ENCODE results near the gene CARS2.
"Not testable (repeated sequence)": the region's sequence is repeated elsewhere in the genome, so short reads cannot be mapped to it uniquely, and the experiment has no call there.

Gene CARS2

GRCh38 chr13:110705826-110706569, at the start of gene CARS2:
Gene CARS2, minus strand, starts transcription at chr13:110706116. Its CDS starts 23 bp downstream, at chr13:110706093.
- in situ Hi-C loops (cut with MboI; ENCODE audit: low sequenced_read_pairs) = no loop called here

GRCh38 chr13:110748271-110748670, 42.4 kb upstream of the CARS2 start:
- in situ Hi-C loops (cut with MboI; ENCODE audit: low sequenced_read_pairs) = no loop called here

GRCh38 chr13:110746438-110746837, 40.5 kb upstream of the CARS2 start:
- in situ Hi-C loops (cut with MboI; ENCODE audit: low sequenced_read_pairs) = no loop called here

GRCh38 chr13:110743687-110744086, 37.8 kb upstream of the CARS2 start:
- in situ Hi-C loops (cut with MboI; ENCODE audit: low sequenced_read_pairs) = no loop called here

- in situ Hi-C loops (cut with MboI; ENCODE audit: low sequenced_read_pairs) = no loop called here
These were observed 31.6 kb upstream of the CARS2 start for GRCh38 chr13:110737555-110737954.

GRCh38 chr13:110734561-110734960, 28.6 kb upstream of the CARS2 start:
- in situ Hi-C loops (cut with MboI; ENCODE audit: low sequenced_read_pairs) = no loop called here

- in situ Hi-C loops (cut with MboI; ENCODE audit: low sequenced_read_pairs) = no loop called here
These were observed 25.2 kb upstream of the CARS2 start for GRCh38 chr13:110731072-110731471.

- in situ Hi-C loops (cut with MboI; ENCODE audit: low sequenced_read_pairs) = no loop called here
These were observed 20.8 kb upstream of the CARS2 start for GRCh38 chr13:110726726-110727125.

- in situ Hi-C loops (cut with MboI; ENCODE audit: low sequenced_read_pairs) = not testable (repeated sequence)
These were observed 20.2 kb upstream of the CARS2 start for GRCh38 chr13:110726153-110726552.

- in situ Hi-C loops (cut with MboI; ENCODE audit: low sequenced_read_pairs) = no loop called here
These were observed 17.7 kb upstream of the CARS2 start for GRCh38 chr13:110723598-110723997.

GRCh38 chr13:110722971-110723370, 17.1 kb upstream of the CARS2 start:
- in situ Hi-C loops (cut with MboI; ENCODE audit: low sequenced_read_pairs) = no loop called here

GRCh38 chr13:110719036-110719710, 13.3 kb upstream of the CARS2 start:
- in situ Hi-C loops (cut with MboI; ENCODE audit: low sequenced_read_pairs) = no loop called here

- in situ Hi-C loops (cut with MboI; ENCODE audit: low sequenced_read_pairs) = no loop called here
These were observed 10.3 kb upstream of the CARS2 start for GRCh38 chr13:110716247-110716515.

- in situ Hi-C loops (cut with MboI; ENCODE audit: low sequenced_read_pairs) = no loop called here
These were observed 9.7 kb upstream of the CARS2 start for GRCh38 chr13:110715395-110716246.

- in situ Hi-C loops (cut with MboI; ENCODE audit: low sequenced_read_pairs) = no loop called here
These were observed 9.0 kb upstream of the CARS2 start for GRCh38 chr13:110714797-110715394.

- in situ Hi-C loops (cut with MboI; ENCODE audit: low sequenced_read_pairs) = no loop called here
These were observed 8.3 kb upstream of the CARS2 start for GRCh38 chr13:110713981-110714796.

GRCh38 chr13:110713642-110713952, 7.7 kb upstream of the CARS2 start, which contains the start of gene ING1:
Gene ING1, plus strand, starts transcription at chr13:110713700. Its CDS starts 450 bp downstream, at chr13:110714150.
- in situ Hi-C loops (cut with MboI; ENCODE audit: low sequenced_read_pairs) = no loop called here

- in situ Hi-C loops (cut with MboI; ENCODE audit: low sequenced_read_pairs) = no loop called here
These were observed 7.1 kb upstream of the CARS2 start for GRCh38 chr13:110712849-110713641.

GRCh38 chr13:110712081-110712848, 6.3 kb upstream of the CARS2 start:
- in situ Hi-C loops (cut with MboI; ENCODE audit: low sequenced_read_pairs) = no loop called here

All from HL-60/S4 treated with retinoic acid at 250 ng/mL for 4 days and 3 days (cell line).